CD4-positive, alpha-beta T cell treated with Interferon alpha-2 for 1 hour (primary cell): Measurements from ENCODE around the gene NINJ1.
A peak's percentile ranks its signal among the peaks of the same experiment; 100 is the strongest.

Experiments
- DNase-seq, 2 donors: peaks; one replicate each; pipeline ENCODE4 v3.0.0-alpha.2; 2020 to 2022

Gene NINJ1

DNA sequence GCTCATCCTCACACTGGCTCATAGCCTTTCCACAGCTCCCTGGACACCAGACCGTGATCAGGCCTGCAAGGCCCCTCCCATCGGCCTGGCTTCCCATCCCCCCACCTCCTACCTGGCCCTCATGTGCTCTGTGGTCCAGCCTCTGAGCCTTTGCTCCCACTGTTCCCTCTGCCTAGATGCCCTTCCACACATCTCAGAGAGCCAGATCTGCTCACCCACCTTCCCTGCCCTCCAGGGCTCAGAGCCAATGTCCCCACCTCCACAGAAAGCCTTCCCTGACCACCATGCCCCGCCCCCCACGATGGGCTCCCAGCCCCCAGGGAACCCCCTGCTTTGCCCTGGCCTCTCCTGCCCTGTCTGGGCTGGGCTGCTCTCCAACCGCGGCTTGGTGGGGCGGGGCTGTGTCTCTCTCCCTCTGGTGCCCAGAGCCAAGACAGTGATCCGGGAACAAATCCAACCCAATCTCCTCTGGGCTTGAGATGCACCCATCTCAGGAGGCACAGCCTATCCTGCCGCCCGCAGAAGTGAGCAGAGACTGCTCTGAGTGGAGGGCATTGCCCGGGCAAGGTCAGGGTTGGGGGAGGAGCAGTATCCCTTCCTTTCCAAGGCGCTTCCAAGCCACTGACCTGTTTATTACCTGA lies 1.6 kb downstream of the NINJ1 start:
- DNase-seq, result no peak

DNA sequence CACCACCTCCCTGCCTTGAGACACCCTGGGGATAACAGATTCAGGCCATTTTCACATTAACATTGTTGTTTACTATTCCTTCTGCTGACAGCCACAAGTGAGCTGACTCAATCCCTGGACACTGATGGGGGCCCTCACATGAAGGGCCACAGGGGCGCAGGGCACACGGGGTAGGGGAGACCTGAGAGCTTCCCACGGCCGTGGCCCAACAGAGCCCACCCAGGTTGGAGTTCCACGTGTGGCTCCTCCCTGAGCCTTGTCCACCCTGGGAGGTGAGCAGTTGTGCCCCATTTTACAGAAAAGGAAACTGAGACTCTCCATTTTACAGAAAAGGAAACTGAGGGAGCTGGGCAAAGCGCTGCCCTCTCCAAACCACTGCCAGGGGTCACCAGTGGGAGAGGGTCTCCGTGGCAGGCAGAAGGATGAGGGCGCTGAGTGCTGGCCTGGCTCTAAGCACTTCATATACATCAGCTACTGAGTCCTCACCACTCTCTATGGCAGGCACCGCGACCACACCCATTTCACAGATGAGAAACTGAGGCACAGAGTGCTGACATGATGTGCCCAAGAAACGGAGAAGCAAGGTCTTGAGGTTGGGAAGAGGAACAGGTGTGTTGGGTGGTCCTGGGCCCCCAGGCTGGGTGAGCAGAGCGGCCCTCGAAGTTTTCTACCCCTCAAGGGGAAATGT lies 2.3 kb downstream of the NINJ1 start:
- DNase-seq, result no peak

DNA sequence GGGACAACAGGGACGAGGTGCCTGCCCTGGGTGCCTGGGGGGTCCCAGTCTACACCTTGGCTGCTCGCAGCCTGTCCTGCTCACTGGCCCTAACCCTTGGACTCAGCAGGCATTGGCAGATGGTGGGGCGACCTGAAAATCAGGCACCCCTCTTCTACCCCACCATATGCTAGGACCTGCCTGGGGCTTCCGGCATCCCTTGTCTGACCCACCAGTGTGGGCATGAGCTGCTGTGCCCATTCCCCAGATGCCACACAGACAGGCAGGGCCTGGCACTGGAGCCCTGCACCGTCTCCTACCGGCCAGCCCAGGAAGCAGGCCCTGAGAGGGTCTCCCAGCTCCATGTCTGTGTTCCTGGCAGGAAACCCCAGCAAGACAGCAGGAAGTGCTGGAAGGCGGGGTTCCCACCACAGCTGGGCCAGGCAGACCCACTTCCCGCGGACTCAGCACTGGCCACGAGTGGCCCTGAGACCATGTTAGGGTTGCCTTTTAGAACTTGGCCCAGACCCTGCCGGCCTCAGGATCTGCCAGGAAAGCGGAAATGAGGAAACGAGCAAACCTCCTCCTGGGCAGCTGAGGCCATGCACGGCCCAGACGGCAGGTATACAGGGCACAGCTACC lies 3.1 kb downstream of the NINJ1 start:
- no peak for DNase-seq

DNA sequence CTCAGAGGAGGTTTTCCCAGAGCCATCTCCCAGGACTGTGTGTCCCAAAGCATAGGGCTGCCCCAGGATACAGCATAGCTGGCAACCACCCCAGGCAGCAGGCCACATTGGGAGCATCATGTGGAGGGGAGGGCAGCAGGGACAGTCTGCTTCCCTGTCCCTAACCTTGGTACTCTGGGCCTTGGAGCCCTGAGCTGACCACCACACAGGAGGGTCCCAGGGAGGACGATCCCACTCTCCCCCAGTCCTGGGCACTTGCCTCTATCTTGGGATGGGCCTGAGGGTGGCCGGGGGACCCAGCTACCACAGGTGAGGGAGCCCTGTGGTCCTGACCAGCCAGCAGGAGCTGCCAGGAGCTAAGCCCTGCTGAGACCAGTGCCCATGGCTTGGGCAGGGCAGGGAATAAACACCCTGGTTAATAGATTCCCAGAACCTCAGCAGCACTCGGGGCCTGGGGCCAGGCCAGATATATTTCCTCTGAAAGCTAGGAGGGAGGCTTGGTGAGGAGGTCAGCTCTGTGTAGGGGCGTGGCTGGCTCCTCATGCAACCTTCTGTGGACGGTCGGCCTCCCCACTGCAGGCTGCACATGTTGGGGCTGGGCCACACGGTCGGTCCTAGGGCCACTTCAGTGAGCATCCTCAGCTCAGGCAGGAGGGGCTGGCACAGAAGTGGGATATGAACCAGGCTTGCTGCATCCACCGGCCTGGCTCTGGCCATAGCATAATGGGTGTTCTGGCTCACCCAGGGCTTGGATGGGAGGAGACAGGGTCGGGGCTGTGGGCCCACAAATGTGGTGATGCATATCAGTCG lies 4.2 kb downstream of the NINJ1 start:
- DNase-seq, result no peak

DNA sequence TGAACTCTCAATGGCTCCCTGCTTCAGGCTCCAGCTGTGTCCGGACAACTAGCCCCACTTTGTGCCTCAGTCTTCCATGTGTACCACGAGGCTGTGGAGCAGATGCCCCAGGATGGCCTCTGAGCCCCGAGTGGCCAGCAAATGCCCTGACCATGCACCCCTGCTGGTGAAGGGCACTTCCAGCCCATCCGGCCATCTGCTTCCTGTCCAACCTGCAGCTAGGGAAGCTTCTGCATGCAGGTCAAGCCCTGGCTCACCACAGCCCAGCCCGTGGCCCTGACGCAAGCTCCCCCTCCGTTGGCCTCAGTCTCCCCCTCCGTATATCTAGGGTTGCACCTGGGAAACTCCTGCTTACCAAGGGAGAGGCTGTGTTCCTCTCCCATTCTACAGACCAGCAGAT lies 4.8 kb downstream of the NINJ1 start:
- no peak for DNase-seq

DNA sequence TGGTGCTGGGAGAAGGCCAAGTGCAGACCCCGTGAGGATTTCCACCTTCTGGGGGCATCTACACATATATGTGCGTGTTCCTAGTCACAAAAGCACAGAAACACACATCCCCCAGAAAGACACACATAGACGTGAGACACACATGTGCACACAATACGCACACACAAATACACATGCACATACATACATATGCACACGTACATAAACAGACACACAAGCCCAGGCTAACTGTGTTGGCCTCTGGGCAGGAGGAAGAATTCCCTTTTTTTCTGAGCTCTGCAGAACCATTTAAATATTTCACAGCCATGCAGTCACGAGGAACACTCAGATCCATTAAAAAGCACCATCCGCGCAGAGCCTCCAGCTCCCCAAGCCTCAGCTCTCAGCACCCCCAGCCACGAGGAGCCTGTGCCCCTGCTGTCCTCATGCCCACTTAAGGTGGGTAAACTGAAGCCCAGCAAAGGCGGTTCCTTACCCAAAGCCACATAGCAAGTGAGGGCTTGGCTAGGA lies 5.3 kb downstream of the NINJ1 start:
- no peak for DNase-seq

DNA sequence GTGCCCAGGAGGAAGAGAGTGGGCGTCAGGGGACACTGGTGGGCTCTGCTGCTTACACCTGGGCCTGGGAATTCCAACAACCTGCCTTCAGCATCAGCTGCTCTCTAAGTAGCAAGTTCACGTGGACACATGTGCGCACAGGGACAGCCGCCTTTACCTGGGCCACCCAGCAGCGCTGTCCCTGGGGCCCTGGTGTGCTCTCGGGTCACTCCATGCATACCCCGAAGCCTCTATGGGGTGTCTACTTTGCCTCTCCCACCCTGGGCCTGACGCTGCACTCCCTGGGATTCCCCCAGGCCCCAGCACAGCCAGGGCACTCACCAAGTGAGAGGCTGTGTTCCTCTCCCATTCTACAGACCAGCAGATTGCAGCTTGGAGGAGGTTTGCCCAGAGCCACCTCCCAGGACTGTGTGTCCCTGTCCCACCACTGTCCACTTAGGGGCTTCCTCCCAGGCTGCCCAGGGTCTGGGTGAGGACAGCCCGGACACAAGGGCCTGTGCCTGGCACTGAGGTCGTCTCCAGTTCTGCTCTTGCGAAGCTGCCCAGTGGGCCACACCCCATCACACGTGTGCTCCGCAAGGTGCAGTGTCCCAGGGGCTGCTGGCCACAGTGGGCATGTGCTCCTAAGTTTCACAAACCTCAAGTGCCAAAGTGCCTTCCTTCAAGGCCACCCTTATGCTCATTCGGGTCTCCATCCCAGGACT lies 5.9 kb downstream of the NINJ1 start:
- no peak for DNase-seq

DNA sequence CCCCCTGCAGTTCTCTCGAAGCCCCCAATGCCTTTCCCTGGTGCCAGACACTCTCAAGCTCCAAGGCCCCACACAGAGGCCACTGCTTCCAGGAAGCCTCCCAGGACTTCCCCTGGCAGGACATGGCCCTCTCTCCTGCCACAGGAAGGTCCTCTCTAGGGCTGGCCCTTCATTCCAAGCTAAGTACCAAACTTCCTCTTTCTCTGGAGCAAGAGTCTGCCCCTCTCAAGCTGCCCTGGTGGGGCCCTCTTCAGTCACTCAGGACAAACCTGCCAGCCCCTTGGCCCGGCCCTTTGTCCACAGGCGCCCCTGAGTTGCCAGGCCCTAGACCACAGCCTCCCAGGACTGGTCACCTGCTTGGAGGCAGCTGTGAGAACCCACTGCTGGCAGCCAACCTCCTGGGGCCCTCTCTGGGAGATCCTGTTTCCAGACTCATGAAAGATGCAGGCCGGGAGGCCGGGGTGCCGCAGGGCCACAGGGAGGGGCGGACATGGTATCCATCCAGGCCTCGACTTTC lies 6.6 kb downstream of the NINJ1 start:
- no peak for DNase-seq

DNA sequence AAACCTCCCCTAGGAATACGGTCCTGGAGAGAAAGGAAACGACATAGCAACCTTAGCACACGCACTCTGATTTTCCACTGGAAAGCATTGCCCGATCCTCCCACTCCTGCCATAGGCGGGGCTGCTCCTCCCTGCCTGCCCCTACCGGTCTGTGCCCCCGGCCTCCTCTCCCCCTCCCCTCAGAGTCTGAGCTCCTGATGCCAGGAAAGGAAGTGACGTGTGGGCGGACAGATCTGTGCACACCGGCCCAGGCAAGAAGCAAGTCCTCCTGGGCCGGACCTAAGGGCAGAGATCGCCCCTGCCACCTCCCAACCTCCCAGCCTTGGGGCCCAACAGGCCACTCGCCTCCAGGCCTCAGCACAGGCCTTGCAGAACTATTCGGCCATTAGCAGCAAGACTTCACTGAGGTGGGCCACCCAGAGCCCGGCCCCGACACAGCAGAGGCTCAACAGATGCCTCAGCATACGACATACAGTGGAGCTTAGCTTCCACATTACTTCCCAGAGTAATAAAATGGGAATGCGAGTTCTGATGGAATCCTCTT lies 7.2 kb downstream of the NINJ1 start:
- peak in 1 of 2 donors; percentile 29 for DNase-seq

DNA sequence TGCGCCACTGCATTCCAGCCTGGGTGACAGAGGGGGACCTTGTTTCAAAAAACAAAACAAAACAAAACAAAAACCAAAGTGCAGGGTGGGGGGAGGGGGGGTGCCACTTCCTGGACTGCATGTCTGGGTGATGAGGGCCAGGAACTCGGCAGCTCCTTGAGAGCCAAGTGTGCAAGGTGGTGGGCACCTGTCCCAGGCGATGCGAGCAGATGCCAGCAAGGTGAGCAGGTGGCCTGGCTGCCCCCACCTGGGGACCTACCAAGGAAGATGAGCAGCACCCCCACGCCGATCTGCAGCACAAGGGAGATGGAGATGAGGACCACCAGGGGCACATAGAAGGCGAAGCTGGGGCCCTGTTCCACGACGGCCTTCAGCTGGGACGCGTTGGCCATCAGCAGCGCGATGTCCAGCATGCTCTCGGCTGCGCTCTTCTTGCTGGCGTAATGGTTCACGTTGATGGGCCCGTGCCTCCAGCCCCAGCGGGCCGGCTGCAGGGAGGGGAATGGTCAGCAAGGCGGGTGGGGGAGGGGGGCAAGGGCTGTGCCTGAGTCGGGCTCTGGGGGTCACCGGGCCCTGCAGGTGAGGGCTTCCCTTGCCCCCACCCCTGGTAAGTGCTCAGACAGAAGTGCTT lies 7.8 kb downstream of the NINJ1 start:
- peak in 1 of 2 donors; percentile 44 for DNase-seq

DNA sequence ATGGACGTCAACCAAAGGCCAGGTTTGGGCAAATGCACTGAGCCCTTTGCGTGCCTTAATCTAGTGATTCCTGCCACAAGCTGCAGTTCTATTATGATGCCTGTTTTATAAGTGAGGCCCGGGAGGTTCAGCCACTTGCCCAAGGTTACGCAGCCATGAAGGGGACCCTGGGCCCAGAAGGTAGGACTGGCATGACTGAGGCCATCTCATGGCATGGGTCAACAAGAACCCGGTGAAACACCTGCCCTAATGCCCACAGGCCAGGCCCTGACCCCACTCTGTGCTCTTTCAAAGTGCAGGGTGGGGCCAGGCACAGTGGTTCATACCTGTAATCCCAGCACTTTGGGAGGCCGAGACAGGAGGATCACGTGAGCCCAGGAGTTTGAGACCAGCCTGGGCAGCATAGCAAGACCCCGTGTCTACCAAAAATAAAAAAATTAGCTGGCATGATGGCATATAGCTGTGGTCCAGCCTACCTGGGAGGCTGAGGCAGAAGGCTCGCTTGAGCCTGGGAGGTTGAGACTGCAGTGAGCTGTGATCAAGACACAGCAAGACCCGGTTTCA lies 8.6 kb downstream of the NINJ1 start:
- DNase-seq, result no peak

DNA sequence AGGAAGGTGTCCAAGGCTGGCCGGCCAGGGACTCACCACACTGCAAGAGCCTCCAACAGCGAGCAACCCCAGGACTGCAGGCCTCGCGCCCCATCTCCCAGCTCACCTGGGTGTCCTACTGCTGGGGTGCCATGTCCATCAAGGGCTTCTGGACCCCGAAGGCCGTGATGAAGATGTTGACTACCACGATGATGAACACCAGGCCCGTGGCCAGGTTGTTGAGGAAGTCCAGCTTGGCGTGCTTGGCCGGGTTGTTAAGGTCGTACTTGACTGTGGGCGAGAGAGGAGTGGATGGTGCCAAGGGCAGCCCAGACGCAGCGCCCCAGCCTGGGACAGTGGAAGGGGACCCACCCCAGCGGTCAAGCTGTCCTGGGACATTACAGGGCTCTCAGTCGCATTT lies 9.3 kb downstream of the NINJ1 start:
- DNase-seq, result no peak

DNA sequence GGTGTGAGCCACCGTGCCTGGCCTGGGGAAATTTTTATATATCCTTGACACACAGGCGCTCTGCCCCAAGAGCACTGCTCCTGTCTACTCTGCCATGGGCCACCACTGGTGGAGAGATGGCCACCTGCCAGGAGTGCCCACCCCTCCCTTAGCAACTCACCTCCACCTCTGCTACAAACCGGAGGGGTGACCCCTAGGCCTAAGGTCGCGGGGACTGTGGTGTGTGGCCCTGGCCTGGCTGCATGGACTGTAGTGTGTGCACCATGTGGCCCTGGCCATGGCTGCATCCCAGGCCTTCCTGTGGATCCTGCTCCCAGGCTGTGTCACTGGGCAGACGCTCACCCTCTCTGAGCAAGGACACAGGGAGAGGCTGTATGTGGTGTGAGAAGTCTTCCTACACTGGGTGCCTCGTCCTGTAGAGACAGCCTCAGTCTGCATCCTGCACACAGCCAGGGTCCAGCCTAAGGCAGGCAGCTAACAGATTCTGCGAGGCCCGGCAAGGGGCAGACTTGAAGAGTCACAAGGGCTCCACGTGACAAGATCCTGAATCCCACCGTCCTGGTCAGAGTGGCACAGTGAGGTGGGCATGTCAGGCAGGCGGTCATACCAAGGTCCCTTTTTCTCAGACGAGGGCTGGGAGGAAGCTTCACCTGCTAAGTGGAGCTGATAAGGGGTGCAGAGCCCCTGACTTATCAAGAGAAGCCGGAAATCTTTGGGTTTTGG lies 10.3 kb downstream of the NINJ1 start:
- no peak for DNase-seq

DNA sequence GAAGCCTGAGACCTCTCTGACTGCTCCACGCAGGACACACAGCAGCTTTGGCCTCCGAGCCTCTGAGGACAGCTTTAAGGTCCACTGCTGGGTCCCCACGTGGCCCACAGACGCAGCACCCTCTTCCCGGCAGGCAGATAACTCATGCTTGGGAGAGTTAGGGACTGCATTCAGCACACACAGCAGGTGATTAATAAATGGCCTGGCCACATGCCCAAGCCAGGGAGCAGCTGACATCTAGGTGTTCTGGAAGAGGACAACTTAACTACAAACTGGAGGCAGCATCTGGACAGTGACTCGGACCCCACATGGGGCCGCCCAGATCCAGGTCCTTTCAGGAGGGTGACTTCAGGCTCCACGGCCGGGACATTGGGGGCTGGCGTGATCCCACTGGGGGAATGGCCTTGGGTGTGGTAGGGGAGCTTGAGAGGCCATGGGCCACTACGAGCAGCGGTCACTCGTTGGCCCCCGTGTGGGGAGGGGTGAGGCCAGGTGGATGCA lies 11.3 kb downstream of the NINJ1 start:
- no peak for DNase-seq

DNA sequence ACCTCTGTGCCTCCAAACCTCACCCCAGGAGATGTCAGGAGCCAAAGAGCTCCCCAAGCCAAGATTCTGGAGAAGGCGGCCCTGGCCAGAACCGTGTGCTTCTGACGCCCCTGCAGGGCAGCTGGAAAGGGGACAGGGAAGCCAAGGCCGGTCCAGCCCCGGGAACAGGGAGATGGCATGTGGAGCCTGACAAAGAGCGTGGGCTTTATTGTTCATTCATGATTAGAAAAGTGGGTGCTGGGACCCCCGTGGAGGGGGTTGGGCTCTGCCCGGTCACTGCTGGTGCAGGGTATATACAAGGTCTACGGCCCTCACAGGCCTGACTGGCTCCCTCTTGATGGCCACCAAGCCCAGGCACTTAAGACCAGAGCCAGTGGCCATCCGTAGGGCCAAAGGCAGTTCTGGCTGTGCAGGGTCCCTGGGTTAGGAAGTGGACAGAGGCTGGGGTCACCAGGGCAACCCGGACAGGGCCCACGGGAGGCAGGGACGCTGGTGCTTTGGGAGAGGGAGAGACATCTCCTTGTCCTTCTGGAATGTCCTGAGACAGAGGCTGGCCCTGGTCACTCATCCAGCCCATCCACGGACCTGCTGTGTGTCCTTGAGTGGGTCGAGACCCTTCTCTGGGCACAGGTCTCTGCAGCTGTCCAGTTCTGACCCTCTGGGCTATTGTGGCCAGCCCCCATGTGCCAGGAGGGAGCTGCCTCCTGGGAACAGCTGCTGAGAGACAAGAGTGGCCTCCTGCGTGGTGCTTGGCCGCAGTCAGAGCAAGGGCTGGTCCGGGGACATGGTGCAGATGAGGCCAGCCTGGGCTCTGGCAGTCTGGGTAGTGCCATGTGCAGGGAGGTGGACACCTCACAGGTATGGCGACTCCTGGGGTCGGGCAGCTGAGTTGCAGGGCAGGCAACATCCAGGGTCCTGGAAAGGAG lies 12.5 kb downstream of the NINJ1 start:
- DNase-seq, result no peak

DNA sequence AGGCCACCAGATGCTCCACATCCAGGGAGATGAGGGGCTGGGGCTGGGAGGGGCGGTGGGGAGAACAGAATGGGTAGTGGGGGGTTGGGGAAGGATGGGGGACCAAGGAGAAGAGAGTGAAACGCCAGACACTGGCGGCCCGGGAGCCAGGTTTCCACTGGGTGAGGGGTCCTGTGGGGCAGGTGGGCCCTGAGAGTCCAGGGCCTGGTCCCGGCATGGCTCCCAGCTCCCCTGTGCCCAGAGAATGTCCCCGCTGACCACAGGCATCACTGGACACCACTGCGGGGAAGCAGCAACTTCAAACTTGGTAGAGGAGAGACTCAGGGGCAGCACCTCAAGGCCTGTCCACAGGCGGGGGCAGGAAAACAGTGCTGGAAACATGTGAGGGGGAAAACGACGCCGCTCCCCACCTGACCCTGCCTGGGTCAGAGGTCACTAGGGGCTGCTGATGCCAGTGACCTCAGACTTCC lies 13.2 kb downstream of the NINJ1 start:
- no peak for DNase-seq

DNA sequence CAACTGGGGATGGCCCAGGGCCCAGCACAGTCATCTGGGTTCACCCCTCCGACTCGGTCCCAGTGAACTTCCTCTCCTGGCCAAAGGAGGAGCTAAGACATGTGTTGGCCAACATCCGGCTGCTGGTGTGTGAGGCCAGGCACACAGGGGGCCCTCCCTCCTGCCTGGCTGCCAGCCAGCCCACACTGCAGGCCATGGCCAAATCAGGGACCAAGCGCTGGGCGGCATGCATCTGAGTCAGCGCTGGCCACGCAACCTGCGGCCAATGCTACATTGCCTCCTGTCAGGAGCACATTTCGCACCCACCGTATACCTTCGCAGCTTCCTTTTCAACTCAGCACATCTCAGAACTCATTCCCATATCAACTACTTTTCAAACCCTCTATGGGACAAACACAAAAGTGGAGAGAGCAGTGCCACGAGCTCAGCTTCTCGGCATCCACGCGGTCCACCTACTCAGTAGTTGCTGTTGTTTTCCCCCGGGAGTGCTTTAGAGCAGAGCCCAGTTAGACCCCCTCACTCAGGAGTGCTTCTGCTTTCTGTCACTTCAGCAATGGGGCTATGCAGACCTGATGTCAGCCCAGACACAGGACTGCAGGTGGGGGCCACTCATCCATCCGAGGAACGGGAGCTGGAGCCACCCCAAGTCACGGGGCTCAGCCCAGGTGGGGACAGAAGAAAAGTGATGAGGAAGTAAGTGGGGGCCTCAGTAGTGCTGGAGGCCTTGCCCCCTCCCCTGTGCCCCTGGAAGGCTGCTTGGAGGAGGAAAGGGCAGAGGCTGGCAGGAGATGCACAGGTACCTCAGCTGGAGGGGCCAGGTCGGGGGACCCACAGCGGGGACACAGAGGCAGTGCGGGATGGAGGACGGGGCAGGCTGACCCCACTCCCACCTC lies 13.9 kb downstream of the NINJ1 start:
- DNase-seq, result peak; percentile 60 to 85

DNA sequence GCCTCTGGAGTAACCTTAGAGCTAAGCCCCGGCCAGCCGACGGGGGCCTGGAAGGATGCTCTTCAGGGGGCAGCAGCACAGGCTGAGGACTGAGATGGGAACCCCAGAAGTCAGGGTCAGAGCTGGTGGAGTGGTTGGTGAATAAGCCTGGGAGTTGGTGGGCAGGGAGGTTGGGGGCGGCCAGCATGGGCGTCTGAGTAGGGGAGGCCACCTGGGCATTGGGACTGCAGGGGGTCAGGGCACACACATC lies 14.4 kb downstream of the NINJ1 start:
- DNase-seq, result no peak
